ENCODE results near the gene ALKBH6.
"Not testable (repeated sequence)": the region's sequence is repeated elsewhere in the genome, so short reads cannot be mapped to it uniquely, and the experiment has no call there.

The ALKBH6 gene

GRCh38 chr19:36014012-36014924, at the start of gene ALKBH6:
ALKBH6 (minus strand) TSS chr19:36014213; CDS start chr19:36013397, 816 bp downstream.
- DNase-seq, result peak; percentile 100

DNA sequence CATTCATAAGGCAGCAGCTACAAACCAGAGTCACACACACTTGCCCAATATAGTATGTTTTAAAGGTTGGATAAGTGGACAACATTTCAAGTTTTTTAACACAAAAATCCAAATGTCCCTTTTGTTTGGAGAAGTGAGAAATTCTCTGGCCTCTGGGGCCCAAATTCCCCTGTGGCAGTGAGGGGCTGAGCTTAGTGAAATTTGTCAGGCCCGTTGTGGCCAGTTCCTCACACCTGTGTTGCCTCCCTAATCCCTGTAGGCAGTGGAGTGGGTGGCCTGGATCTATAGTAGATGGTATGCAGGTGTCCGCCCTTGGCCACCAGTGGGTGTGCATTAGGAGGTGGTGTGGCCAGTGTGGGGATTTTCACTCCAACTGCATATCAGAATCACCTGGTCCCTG, 47.4 kb upstream of the ALKBH6 start:
- DNase-seq, result no peak

DNA sequence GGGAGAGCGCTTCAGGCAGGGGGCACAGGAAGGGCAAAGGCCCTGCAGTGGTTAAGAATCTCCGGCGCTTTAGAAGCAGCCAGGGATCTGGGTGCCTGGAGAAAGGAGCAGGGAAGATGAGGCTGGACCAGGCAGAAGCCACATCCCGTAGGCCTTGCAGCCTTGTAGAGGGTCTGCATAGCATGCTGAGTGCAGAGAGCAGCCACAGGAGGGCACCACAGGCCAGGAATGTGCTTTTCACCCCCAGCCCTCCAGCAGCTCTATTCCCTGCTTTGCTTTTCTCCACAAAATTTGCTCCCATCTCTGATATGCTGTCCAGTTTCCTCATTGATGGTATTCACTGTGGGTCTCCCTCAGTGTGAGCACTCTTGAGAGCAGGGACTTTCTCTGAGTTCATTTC, 46.4 kb upstream of the ALKBH6 start:
- DNase-seq, result peak; percentile 90

DNA sequence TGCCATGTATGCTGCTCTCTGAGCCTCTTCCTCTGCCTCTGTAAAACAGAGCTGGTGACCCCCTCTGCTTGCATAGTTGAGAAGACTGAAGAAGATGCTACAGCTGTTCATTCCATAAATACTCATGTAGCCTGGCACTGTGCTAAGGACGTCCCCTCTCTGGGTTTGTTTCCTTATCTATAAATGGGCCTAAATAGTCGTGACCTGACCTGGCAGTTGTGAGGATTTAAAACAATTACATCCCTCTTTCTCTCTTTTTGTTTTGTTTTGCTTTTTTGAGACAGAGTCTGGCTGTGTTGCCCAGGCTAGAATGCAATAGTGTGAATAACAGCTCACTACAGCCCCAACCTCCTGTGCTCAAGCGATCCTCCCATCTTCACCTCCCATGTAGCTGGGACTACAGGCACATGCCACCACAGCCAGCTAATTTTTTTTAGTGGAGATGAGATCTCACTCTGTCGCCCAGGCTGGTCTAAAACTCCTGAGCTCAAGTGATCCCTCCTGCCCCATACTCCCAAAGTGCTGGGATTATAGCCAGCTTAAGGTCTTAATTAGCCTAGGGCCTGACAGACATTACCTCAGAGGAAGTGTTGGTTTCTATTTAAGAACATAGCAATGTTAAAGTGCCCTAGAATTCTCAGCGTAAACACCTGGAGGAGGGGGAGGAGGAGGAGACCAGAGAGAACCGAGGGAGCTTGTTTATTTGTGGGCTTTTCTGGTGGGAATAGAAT, 45.3 kb upstream of the ALKBH6 start:
- no peak for DNase-seq

GRCh38 chr19:36058481-36059179, 44.6 kb upstream of the ALKBH6 start:
- no peak for DNase-seq

DNA sequence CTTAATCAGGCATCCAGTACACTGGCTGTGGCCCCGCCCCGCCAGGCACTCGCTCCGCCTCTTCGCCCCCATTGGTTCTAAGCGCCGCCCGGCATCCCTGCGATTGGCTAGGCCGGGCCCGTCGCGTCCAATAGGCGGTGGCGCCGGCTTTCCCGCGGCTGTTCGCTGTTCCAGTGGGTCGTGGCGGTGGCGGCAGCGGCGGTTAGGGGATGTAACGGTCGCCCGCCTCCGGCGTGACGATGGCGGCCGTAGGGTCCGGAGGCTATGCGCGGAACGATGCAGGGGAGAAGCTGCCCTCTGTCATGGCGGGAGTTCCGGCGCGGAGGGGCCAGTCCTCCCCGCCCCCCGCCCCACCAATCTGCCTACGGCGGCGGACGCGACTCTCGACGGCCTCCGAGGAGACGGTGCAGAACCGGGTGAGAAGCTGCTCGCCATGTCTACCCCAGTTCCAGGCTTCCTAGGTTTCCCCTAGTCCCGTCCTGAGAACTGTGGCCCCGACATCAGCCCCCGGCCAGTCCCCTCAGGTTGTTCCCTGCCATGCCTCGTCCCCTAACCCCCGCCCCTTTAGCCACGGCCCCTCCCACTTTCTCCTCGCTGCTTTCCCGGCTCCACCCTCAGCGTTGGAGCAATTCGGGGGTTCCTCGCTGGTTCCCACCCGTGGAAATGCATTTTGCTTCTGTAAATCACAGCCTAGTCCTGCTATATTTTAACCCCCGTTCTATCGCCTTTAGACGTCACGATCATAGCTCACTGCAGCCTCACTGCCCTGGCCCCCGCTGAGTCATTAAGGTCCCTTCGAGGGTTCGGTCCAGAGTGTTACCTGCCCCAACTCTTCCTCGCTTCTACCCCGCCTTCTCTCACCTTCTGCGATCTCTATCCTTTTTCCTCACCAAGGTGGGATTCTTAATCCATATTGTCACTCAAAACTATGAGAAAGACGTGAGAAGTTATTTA, 41.0 kb upstream of the ALKBH6 start, which contains the start of gene WDR62:
WDR62 (plus strand) TSS at position 165 of the 954 bp plus-strand sequence; CDS start at position 240, 75 bp downstream.
- peak; percentile 96 for DNase-seq

GRCh38 chr19:36054119-36054732, 40.2 kb upstream of the ALKBH6 start, which contains the start of gene THAP8:
THAP8 (minus strand) TSS chr19:36054285; CDS start chr19:36054217, 68 bp downstream.
- DNase-seq, result peak; percentile 97

- DNase-seq, result no peak
Measured at GRCh38 chr19:36051637-36052036, 37.6 kb upstream of the ALKBH6 start.

DNA sequence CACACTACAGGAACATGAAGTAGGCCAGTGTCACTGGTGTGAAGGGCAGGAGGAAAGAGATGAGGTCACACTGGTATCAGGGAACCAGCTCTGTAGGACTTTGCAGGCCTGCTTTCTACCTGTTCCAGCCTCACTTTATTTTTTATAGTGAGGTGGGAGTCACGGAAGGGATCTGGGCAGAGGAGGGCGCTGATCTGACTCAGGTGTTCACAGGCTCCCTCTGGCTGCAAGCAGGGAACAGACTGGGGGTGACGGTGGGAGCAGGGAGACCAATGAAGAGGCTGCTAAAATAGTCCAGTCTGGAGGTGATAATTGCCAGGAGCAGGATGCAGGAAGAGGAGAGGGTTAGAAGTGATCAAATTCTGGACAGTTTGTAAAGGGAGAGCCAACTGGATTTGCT, 37.2 kb upstream of the ALKBH6 start:
- DNase-seq, result no peak

- DNase-seq, result no peak
Measured at GRCh38 chr19:36049080-36049698, 35.2 kb upstream of the ALKBH6 start.

DNA sequence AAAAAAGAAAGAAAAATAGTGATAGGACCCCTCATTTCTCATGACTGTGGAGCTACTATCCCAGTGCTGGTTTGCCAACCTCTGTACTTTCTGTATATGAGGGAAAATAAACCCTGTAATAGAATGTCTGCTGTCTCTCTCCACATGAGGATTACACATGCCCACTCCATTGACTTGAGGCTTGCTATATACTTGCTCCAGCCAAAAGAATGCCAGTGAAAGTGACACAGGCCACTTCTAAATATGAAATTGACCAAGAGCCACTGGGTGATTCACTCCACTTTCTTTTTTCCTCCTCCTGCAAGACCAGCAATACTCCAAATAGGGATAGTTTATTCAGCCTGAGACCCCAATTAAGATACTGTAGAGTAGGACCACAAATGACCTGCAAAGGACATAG, 33.8 kb upstream of the ALKBH6 start:
- DNase-seq, result no peak

- no peak for DNase-seq
Measured at GRCh38 chr19:36046443-36047050, 32.5 kb upstream of the ALKBH6 start.

GRCh38 chr19:36043952-36044351, 29.9 kb upstream of the ALKBH6 start:
- DNase-seq, result no peak

DNA sequence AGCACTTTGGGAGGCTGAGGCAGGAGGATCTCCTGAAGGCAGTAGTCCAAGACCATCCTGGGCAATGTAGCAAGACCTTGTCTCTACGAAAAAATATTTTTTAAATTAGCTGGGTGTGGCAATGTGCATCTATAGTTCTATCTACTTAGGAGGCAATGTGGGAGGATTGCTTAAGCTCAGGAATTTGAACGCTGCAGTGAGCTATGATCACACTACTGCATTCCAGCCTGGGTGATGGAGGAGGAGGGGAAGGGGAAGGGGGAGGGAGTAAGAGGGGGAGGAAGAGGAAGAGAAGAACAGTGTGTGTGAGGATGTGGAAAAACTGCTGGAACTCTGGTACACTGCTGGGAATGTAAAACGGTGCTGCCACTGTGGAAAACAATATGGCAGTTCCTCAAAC, 27.8 kb upstream of the ALKBH6 start:
- DNase-seq, result no peak

DNA sequence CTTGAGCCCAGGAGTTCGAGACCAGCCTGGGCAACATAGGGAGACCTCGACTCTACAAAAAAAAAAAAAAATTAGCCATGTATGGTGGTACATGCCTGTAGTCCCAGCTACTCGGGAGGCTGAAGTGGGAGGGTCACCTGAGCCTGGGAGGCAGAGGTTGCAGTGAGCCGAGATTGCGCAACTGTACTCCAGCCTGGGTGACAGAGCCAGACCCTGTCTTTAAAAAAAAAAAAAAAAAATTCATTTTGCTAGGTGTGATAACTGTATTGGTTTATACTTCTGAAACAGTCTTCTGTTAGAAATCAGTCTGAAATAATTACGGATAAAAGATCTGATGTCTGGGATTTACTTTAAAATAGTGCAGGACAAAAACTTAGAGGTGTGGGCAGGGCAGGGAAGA, 27.1 kb upstream of the ALKBH6 start:
- not testable (repeated sequence) for DNase-seq

DNA sequence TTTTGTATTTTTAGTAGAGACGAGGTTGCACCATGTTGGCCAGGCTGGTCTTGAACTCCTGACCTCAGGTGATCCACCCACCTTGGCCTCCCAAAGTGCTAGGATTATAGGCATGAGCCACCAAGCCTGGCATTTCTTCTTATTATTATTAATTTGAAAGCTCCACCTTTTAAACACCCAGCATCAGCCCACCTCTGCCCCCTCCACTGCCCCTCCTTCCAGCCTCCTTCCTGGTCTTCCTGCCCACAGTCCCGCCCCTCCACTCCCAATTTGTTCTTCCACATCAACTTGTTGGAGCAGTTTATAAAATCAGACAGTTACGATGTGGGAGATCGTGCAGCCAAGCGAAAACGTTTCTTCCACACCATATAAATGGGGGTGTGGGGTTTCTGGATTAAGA, 26.5 kb upstream of the ALKBH6 start:
- no peak for DNase-seq

DNA sequence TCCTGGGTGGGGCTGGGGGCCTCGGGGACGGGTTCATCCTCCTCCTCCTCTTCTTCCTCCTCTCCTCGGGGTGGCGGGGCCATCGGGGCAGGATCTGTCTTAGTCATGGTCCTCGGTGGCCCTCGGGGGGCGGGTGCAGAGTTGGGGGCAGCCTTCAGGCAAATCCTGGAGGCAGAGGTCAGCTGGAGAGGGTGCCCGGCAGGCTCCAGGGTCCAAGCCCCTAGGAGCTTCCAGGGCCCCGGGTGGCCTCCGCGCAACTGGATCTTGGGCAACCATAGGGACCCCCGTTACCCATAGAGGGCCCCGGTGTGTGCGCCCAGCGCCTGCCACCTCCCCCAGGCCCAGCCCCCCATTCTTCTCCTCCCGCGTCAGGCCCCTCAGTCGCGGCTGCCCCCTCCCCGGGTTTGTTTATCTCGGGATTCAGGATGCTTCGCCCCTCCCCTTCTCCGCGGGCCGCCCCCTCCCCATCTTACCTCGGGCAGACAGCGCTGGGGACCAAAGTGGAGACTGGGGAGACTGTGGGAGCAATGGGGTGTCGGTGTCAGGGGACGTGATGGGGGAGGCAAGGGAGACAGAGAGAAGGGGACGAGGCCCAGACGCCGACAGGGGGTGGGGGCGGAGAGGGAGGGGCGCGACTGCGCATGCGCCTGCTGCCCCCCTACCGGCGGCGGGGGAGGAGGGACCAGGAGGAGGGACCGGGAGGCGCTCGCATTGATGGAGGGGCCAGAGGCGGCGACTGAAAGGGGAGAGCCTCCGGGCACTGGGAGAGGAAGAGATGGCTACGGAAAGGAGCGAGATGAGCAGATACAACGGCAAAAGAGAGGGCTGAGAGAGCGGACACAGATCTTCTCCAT, 18.5 kb upstream of the ALKBH6 start, which contains the start of gene CLIP3:
CLIP3 (minus strand) TSS at position 623 of the 854 bp plus-strand sequence; CDS start at position 107, 516 bp downstream.
- DNase-seq, result no peak

DNA sequence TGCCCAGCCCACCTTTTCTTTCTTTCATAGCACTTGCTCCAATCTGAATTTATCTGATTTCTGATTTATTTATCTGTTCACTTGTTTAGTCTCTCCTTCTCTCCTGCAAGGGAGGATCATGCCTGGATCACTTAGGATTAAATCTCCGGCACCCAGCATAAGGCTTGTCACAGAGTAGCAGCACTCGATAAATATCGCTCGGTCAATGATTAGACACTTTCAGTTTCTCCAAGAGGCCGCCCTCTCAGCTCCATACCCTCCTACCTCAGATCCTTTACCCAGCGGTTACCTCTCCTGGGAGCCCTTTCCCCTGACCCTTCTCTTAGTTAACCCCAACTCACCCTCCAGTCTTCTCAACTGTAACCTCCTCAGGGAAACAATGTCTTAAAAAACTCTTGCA, 17.3 kb upstream of the ALKBH6 start:
- no peak for DNase-seq

All from 8988T (cell line).